Activated T-helper 9 cell treated with anti-CD3 and anti-CD28 coated beads, Interleukin-2, amount 50 U/mL, for 16 hours (primary cell): ENCODE data around the gene PTPN22.

Experiments used
- DNase-seq: peaks from one replicate; pipeline ENCODE4 v3.0.0-alpha.2; 2020; ENCODE audit warnings: low read depth

PTPN22 gene

GRCh38 chr1:113800487-113800886 lies 71.0 kb downstream of the PTPN22 start:
- no peak for DNase-seq

- no peak for DNase-seq
Measured at GRCh38 chr1:113797472-113797871, 74.0 kb downstream of the PTPN22 start.

GRCh38 chr1:113793878-113794834 lies 77.4 kb downstream of the PTPN22 start:
- DNase-seq, result no peak

- DNase-seq, result no peak
Measured at GRCh38 chr1:113792986-113793385, 78.5 kb downstream of the PTPN22 start.

- DNase-seq, result no peak
Measured at GRCh38 chr1:113792471-113792870, 79.0 kb downstream of the PTPN22 start.

GRCh38 chr1:113788802-113789201 lies 82.7 kb downstream of the PTPN22 start:
- DNase-seq, result no peak

GRCh38 chr1:113787663-113788062 lies 83.8 kb downstream of the PTPN22 start:
- no peak for DNase-seq

- DNase-seq, result no peak
Measured at GRCh38 chr1:113786069-113786468, 85.4 kb downstream of the PTPN22 start.

GRCh38 chr1:113784104-113784779 lies 87.3 kb downstream of the PTPN22 start:
- DNase-seq, result no peak

GRCh38 chr1:113783254-113784103 lies 88.0 kb downstream of the PTPN22 start:
- peak; percentile 15 for DNase-seq

GRCh38 chr1:113782406-113782805 lies 89.1 kb downstream of the PTPN22 start:
- DNase-seq, result no peak

GRCh38 chr1:113780374-113781146 lies 91.0 kb downstream of the PTPN22 start:
- no peak for DNase-seq

- DNase-seq, result no peak
Measured at GRCh38 chr1:113779542-113779941, 92.0 kb downstream of the PTPN22 start.

- no peak for DNase-seq
Measured at GRCh38 chr1:113777561-113777960, 94.0 kb downstream of the PTPN22 start.

GRCh38 chr1:113770031-113770430 lies 101.5 kb downstream of the PTPN22 start:
- DNase-seq, result no peak

- no peak for DNase-seq
Measured at GRCh38 chr1:113769601-113769970, 101.9 kb downstream of the PTPN22 start.

- DNase-seq, result no peak
Measured at GRCh38 chr1:113768916-113769600, 102.5 kb downstream of the PTPN22 start.

- DNase-seq, result no peak
Measured at GRCh38 chr1:113765306-113766230, 105.9 kb downstream of the PTPN22 start.
